HepG2 (cell line): Measurements from ENCODE around the gene ZNF524. TPM values are rescaled to one million over a fixed set of nuclear protein-coding genes. Genes with fewer than 3 reads are reported as not detected.
A peak's percentile ranks its signal among the peaks of the same experiment; 100 is the strongest.

Experiments
- DPF2 ChIP-seq: sonication (generic); formaldehyde crosslinking; IDR thresholded peaks from 2 replicates; pipeline ENCODE4 v1.4.0; 2020; ENCODE audit warnings: mild to moderate bottlenecking, low read depth, missing genetic modification reagents, borderline replicate concordance
- ETV5 ChIP-seq: IDR thresholded peaks from 2 replicates; pipeline ENCODE4 v1.6.1; 2018; ENCODE audit warnings: missing biosample characterization, missing genetic modification reagents, inconsistent platforms, borderline replicate concordance
- HMGA1 ChIP-seq: sonication (generic); formaldehyde crosslinking; conservative IDR thresholded peaks from 2 replicates; pipeline ENCODE4 v1.4.0; 2020; ENCODE audit warnings: missing genetic modification reagents
- JUND ChIP-seq: sonication (generic); formaldehyde crosslinking; IDR thresholded peaks from 2 replicates; pipeline ENCODE4 v1.8.0; 2022; ENCODE audit warnings: mild to moderate bottlenecking, missing genetic modification reagents
- KDM5B ChIP-seq: sonication (generic); formaldehyde crosslinking; IDR thresholded peaks from 2 replicates; pipeline ENCODE4 v1.4.0; 2020; ENCODE audit warnings: missing genetic modification reagents, mild to moderate bottlenecking, borderline replicate concordance
- KLF15 ChIP-seq: sonication (generic); formaldehyde crosslinking; IDR thresholded peaks from 2 replicates; pipeline ENCODE4 v1.8.1; 2023; ENCODE audit warnings: borderline replicate concordance, mild to moderate bottlenecking, inconsistent platforms, missing genetic modification reagents, mixed read lengths
- POLR2G ChIP-seq: fragments of 200-400 bp; formaldehyde crosslinking; IDR thresholded peaks from 2 replicates; pipeline ENCODE4 v1.6.1; 2018; ENCODE audit warnings: mild to moderate bottlenecking, low read depth, low read length, moderate library complexity
- SKIL ChIP-seq: sonication (generic); formaldehyde crosslinking; IDR thresholded peaks from 2 replicates; pipeline ENCODE4 v1.8.0; 2022; ENCODE audit warnings: missing genetic modification reagents, mild to moderate bottlenecking, moderate library complexity, borderline replicate concordance
- ZBTB40 ChIP-seq, 2 experiments: fragments of 450-650 bp in 1 of 2; sonication (generic) in 1 of 2; formaldehyde crosslinking in 1 of 2; IDR thresholded peaks; 2 replicates each; pipeline versions ENCODE4 v1.6.1 to v1.8.0; 2016 to 2022; ENCODE audit warnings: antibody characterized with exemption in 1 of 2, mild to moderate bottlenecking in 1 of 2, missing genetic modification reagents in 1 of 2
- ZNF780A ChIP-seq: sonication (generic); formaldehyde crosslinking; IDR thresholded peaks from 2 replicates; pipeline ENCODE4 v1.8.0; 2022; ENCODE audit warnings: mild to moderate bottlenecking, missing genetic modification reagents, moderate library complexity
- polyA plus RNA-seq, 8 experiments: library from polyadenylated mRNA; depleted of rRNA in 3 of 8; stranded (reverse) in 7 of 8; unstranded in 1 of 8; fragments of >200 nt; fragmentation: Illumina TruSeq in 4 of 8; extraction: Trizol in 4 of 8; gene quantifications; 2 replicates each; pipeline versions ENCODE4 v1.2.1 to v1.2.3, GENCODE V29; 2011 to 2016; ENCODE audit warnings: low read depth in 4 of 8, missing spikeins in 1 of 8, mixed read lengths in 1 of 8; ENCODE audit not compliant: insufficient read depth in 1 of 8
- total RNA-seq, 5 experiments: library from RNA; depleted of rRNA; stranded (reverse); fragments of >200 nt; fragmentation: Illumina TruSeq; extraction: Trizol; gene quantifications; 2 replicates each; pipeline ENCODE4 v1.2.3, GENCODE V29; 2016; ENCODE audit warnings: low read depth in 1 of 5
- TF ChIP-seq, protein P1 (sequence below): IDR thresholded peaks from 2 replicates; pipeline ENCODE4 v1.6.1; 2012; ENCODE audit warnings: low read length, improper control_type of control experiment

The ZNF524 gene
- total and polyA plus RNA-seq, 2 of the 13 experiments (the other 11 are each of a cell fraction or from before 2014, with no cell fraction given), result 3.2 to 4.6 TPM

DNA sequence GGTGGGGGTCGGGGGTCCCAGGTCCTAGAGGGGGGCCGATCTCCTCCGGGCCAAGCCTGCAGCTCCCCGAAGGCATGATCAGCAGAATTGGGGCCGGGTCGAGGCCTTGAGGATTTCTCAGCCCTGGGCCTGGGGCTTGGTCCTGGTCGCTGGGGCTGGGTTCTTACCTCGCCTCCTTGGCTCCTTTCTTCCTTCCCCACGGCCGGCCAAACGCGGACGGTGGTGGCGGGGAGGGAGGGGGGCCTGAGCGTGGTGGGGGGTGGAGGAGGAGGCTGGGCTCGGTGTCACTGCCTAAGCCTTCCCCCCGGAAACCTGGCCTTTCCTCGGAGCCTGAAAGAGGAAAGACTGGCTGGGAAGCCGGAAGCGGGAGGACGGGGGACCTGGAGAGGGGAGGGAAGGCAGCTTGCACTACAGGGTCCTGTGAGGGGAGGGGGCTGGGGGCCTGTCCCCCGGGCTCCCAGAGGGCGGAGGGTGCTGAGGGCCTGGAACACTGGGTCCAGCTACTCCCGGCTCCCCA, 19.4 kb upstream of the ZNF524 start, which contains the start of gene ZNF579 (continued):
- TF ChIP-seq, protein P1, sequence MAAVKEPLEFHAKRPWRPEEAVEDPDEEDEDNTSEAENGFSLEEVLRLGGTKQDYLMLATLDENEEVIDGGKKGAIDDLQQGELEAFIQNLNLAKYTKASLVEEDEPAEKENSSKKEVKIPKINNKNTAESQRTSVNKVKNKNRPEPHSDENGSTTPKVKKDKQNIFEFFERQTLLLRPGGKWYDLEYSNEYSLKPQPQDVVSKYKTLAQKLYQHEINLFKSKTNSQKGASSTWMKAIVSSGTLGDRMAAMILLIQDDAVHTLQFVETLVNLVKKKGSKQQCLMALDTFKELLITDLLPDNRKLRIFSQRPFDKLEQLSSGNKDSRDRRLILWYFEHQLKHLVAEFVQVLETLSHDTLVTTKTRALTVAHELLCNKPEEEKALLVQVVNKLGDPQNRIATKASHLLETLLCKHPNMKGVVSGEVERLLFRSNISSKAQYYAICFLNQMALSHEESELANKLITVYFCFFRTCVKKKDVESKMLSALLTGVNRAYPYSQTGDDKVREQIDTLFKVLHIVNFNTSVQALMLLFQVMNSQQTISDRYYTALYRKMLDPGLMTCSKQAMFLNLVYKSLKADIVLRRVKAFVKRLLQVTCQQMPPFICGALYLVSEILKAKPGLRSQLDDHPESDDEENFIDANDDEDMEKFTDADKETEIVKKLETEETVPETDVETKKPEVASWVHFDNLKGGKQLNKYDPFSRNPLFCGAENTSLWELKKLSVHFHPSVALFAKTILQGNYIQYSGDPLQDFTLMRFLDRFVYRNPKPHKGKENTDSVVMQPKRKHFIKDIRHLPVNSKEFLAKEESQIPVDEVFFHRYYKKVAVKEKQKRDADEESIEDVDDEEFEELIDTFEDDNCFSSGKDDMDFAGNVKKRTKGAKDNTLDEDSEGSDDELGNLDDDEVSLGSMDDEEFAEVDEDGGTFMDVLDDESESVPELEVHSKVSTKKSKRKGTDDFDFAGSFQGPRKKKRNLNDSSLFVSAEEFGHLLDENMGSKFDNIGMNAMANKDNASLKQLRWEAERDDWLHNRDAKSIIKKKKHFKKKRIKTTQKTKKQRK, result no peak
- TF ChIP-seq ZNF780A (CRISPR knock-in tag) (no peak), HMGA1 (no peak), SKIL (CRISPR knock-in tag) (no peak), DPF2 (CRISPR knock-in tag) (no peak), KLF15 (CRISPR knock-in tag) (no peak), ZBTB40 (IDR thresholded peaks at IDR 0.05) (peak; percentile 69), ZBTB40 (CRISPR knock-in tag; IDR thresholded peaks at IDR 0.05) (no peak), KDM5B (CRISPR knock-in tag) (peak; percentile 45; the same call in 1 of the 2 replicates), ETV5 (CRISPR knock-in tag) (peak; percentile 74), POLR2G (peak; percentile 51), JUND (CRISPR knock-in tag) (no peak)
